GM23338 (cell line): ENCODE measurements around the gene SORCS2. TPM values are rescaled to one million over a fixed set of nuclear protein-coding genes. Genes with fewer than 3 reads are reported as not detected.
A peak's percentile ranks its signal among the peaks of the same experiment; 100 is the strongest.

Experiments
- ATAC-seq: fragments of 200-7000 bp; cut with Tn5 transposase; 3 replicates; pipeline ENCODE4 v1.9.1; 2020
- DNase-seq: peaks from one replicate; pipeline ENCODE4 v3.0.0-alpha.2; 2015; ENCODE audit warnings: low spot score
- H2AFZ ChIP-seq: fragments of 200-600 bp; sonication (generic); 2 replicates; pipeline ENCODE4 v1.8.0; 2016; ENCODE audit warnings: antibody characterized with exemption, mild to moderate bottlenecking, moderate library complexity
- H3F3A ChIP-seq: fragments of 200-600 bp; sonication (generic); replicated peaks from 2 replicates; pipeline ENCODE4 v1.8.0; 2017; ENCODE audit warnings: antibody characterized with exemption, mixed run types, low read depth
- H3K27ac ChIP-seq: fragments of 200-600 bp; sonication (generic); 2 replicates; pipeline ENCODE4 v1.6.1; 2016; ENCODE audit warnings: low read depth
- H3K27me3 ChIP-seq: fragments of 200-600 bp; sonication (generic); 2 replicates; pipeline ENCODE4 v1.8.0; 2016; ENCODE audit warnings: mild to moderate bottlenecking, mixed run types, moderate library complexity; ENCODE audit not compliant: insufficient read depth
- H3K36me3 ChIP-seq: fragments of 200-600 bp; sonication (generic); 2 replicates; pipeline ENCODE4 v1.8.0; 2016; ENCODE audit warnings: mild to moderate bottlenecking; ENCODE audit not compliant: insufficient read depth
- H3K4me1 ChIP-seq: fragments of 200-600 bp; sonication (generic); 2 replicates; pipeline ENCODE4 v1.8.0; 2016; ENCODE audit warnings: mild to moderate bottlenecking, moderate library complexity; ENCODE audit not compliant: insufficient read depth
- H3K4me2 ChIP-seq: fragments of 200-600 bp; sonication (generic); 2 replicates; pipeline ENCODE4 v1.7.1; 2017; ENCODE audit warnings: mixed run types
- H3K4me3 ChIP-seq: fragments of 200-600 bp; sonication (generic); 2 replicates; pipeline ENCODE4 v1.6.1; 2016; ENCODE audit warnings: mixed run types
- H3K79me2 ChIP-seq: fragments of 200-600 bp; sonication (generic); replicated peaks from 2 replicates; pipeline ENCODE4 v1.8.0; 2017; ENCODE audit warnings: mild to moderate bottlenecking; ENCODE audit not compliant: insufficient read depth
- H3K9me2 ChIP-seq: fragments of 200-600 bp; sonication (generic); 2 replicates; pipeline ENCODE4 v1.8.0; 2017; ENCODE audit not compliant: insufficient read depth
- H4K20me1 ChIP-seq: fragments of 200-600 bp; sonication (generic); replicated peaks from 2 replicates; pipeline ENCODE4 v1.8.0; 2017; ENCODE audit warnings: mild to moderate bottlenecking; ENCODE audit not compliant: insufficient read depth
- H3K27ac Mint-ChIP-seq: 2 replicates; pipeline ENCODE4 v1.8.0; 2020; ENCODE audit warnings: inconsistent platforms, mild to moderate bottlenecking, moderate library complexity, mixed read lengths
- H3K27me3 Mint-ChIP-seq: 3 replicates; pipeline ENCODE4 v1.8.0; 2022; ENCODE audit warnings: low read depth, mild to moderate bottlenecking, moderate library complexity, mixed read lengths, inconsistent platforms; ENCODE audit not compliant: insufficient read depth, poor library complexity
- H3K36me3 Mint-ChIP-seq: 3 replicates; pipeline ENCODE4 v1.8.0; 2021; ENCODE audit warnings: low read depth, mild to moderate bottlenecking, inconsistent platforms, moderate library complexity, mixed read lengths
- H3K4me1 Mint-ChIP-seq: 3 replicates; pipeline ENCODE4 v1.8.0; 2020; ENCODE audit warnings: mild to moderate bottlenecking, inconsistent platforms, mixed read lengths
- H3K4me3 Mint-ChIP-seq: 3 replicates; pipeline ENCODE4 v1.8.0; 2021; ENCODE audit warnings: moderate library complexity, mild to moderate bottlenecking, inconsistent platforms, mixed read lengths
- H3K9me3 Mint-ChIP-seq: 3 replicates; pipeline ENCODE4 v1.8.0; 2020; ENCODE audit warnings: moderate library complexity, mild to moderate bottlenecking, inconsistent platforms, mixed read lengths
- CREB1 ChIP-seq: fragments of 250-450 bp; sonication (Bioruptor Pico); IDR thresholded peaks from 2 replicates; pipeline ENCODE4 v1.5.0; 2020; ENCODE audit warnings: low read depth, mild to moderate bottlenecking, moderate library complexity
- EZH2 ChIP-seq: fragments of 200-600 bp; sonication (generic); IDR thresholded peaks from one replicate; pipeline ENCODE4 v1.8.0; 2017; ENCODE audit warnings: antibody characterized with exemption, mild to moderate bottlenecking, low read depth; ENCODE audit not compliant: unreplicated experiment
- EZH2phosphoT487 ChIP-seq: fragments of 200-600 bp; sonication (generic); IDR thresholded peaks from one replicate; pipeline ENCODE4 v1.8.1; 2018; ENCODE audit warnings: antibody characterized with exemption; ENCODE audit not compliant: unreplicated experiment
- JUNB ChIP-seq: IDR thresholded peaks from one replicate; pipeline ENCODE4 v1.6.1; 2016; ENCODE audit warnings: antibody characterized with exemption; ENCODE audit not compliant: unreplicated experiment
- NANOG ChIP-seq: IDR thresholded peaks from 2 replicates; pipeline ENCODE4 v1.6.1; 2016; ENCODE audit warnings: antibody characterized with exemption, borderline replicate concordance
- POLR2AphosphoS5 ChIP-seq: IDR thresholded peaks from 2 replicates; pipeline ENCODE4 v1.6.1; 2016; ENCODE audit warnings: antibody characterized with exemption, low read depth
- STAT1 ChIP-seq: IDR thresholded peaks from one replicate; pipeline ENCODE4 v1.6.1; 2016; ENCODE audit warnings: antibody characterized with exemption; ENCODE audit not compliant: unreplicated experiment
- ZNF114 ChIP-seq: fragments of 250-450 bp; sonication (Bioruptor Pico); IDR thresholded peaks from 2 replicates; pipeline ENCODE4 v1.5.0; 2020; ENCODE audit warnings: mild to moderate bottlenecking, moderate library complexity
- polyA plus RNA-seq: library from polyadenylated mRNA; unstranded; fragments of >200 nt; fragmentation: Nextera tagmentation; extraction: Ambion mirVana; gene quantifications from 2 replicates; pipeline ENCODE4 v1.2.1, GENCODE V29; 2016
- total RNA-seq: library from RNA; depleted of rRNA; stranded (reverse); fragments of >200 nt; shearing (Covaris generic); gene quantifications from 2 replicates; pipeline ENCODE4 v1.2.3, GENCODE V29; 2014
- TF ChIP-seq, protein P1 (sequence below): IDR thresholded peaks from 2 replicates; pipeline ENCODE4 v1.6.1; 2016; ENCODE audit warnings: antibody characterized with exemption
- TF ChIP-seq, protein P2 (sequence below), 2 experiments: fragments of 200-600 bp in 1 of 2; sonication (generic) in 1 of 2; conservative IDR thresholded peaks; 2 replicates each; pipeline versions ENCODE4 v1.5.1 to v1.6.1; 2016 to 2017; ENCODE audit warnings: antibody characterized with exemption in 2 of 2, low read depth in 2 of 2, mild to moderate bottlenecking in 2 of 2, moderate library complexity in 1 of 2

Gene SORCS2
- total and polyA plus RNA-seq, 2 experiments from 2014 or later = 0.47 to 2.4 TPM

DNA sequence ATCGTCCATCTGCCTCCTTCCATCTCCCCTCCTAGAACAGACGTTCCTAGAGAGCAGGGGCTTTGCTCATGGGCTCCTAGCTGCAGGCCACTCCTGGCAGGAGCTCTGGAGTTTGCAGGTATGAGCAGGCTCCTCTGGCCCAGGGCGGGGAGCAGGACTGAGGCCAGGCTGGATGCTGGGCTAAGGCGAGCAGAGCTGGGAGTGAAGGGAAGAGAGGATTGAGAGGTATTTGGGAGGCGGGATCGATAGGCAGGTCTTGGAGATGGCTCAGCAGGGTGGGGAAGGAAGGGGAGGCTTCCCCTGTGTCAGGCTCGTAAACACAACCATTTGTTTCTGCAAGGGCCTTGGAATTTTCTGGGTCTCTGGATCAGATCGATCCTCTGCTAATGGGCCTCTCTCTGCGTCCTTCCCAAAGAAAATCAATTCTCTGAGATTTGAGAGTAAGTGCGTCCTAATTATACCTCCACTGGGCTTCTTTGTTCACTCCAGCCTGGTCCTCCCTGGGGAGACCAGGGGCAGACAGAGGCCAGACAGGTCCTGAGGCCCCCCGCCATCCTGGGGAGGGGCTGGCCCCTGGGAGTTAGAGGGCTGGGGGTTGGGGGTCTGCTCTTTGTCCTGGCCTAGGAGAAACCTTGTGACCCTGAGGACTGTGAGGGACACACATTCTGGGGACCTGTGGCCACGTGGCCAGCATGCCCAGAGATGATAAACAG is 337.2 kb downstream of the SORCS2 start:
- Histone ChIP-seq H3F3A (no peaks in the 10 kb centered on the region), H4K20me1 (no peaks in the 10 kb centered on the region), H3K4me1 (peaks cover 6% of the 10 kb centered on the region; the same call in 1 of the 2 replicates), H3K27ac (no peak overlapping the region), H3K4me2 (no peak overlapping the region), H3K27me3 (no peaks in the 10 kb centered on the region), H3K36me3 (no peaks in the 10 kb centered on the region), H3K79me2 (no peaks in the 10 kb centered on the region), H3K4me3 (no peak overlapping the region), H3K9me2 (no peaks in the 10 kb centered on the region), H2AFZ (peak overlapping the region; percentile 66; the same call in 1 of the 2 replicates)
- peaks cover 3% of the 10 kb centered on the region; the same call in 2 of the 3 replicates for H3K9me3 Mint-ChIP-seq
- H3K27me3 Mint-ChIP-seq = peaks cover 18% of the 10 kb centered on the region
- H3K4me3 Mint-ChIP-seq = no peak overlapping the region
- TF ChIP-seq, protein P1, sequence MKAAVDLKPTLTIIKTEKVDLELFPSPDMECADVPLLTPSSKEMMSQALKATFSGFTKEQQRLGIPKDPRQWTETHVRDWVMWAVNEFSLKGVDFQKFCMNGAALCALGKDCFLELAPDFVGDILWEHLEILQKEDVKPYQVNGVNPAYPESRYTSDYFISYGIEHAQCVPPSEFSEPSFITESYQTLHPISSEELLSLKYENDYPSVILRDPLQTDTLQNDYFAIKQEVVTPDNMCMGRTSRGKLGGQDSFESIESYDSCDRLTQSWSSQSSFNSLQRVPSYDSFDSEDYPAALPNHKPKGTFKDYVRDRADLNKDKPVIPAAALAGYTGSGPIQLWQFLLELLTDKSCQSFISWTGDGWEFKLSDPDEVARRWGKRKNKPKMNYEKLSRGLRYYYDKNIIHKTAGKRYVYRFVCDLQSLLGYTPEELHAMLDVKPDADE = no peak
- peak; percentile 42 for ATAC-seq
- H3K36me3 Mint-ChIP-seq = no peaks in the 10 kb centered on the region
- no peak overlapping the region for H3K27ac Mint-ChIP-seq
- peak; percentile 27 for DNase-seq
- H3K4me1 Mint-ChIP-seq = peaks cover 39% of the 10 kb centered on the region

DNA sequence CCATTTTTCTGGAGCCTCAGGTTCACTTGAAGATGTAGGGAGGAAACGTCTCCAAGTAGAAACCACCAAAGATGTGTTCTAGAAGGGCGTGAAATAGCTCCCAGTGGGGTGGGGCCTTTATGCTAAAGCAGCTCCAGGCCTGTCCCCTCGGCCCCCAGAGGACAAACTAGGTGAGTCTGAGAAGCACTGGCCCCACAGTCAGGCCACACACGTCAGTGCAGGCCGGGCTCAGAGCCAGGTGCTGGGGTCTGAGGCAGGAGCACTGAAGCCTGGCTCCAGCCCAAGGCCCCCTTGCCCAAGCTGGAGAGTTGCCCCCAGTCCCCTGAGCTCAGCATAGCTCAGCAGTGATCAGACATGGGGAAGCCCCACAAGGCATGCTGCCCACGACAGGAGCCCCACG is 337.7 kb downstream of the SORCS2 start:
- Histone ChIP-seq H3K9me2 (no peaks in the 10 kb centered on the region), H3K36me3 (no peaks in the 10 kb centered on the region), H2AFZ (no peak overlapping the region), H3F3A (no peaks in the 10 kb centered on the region), H3K4me1 (peaks cover 6% of the 10 kb centered on the region; the same call in 1 of the 2 replicates), H3K4me2 (no peak overlapping the region), H3K4me3 (no peak overlapping the region), H3K27ac (no peak overlapping the region), H3K27me3 (no peaks in the 10 kb centered on the region), H3K79me2 (no peaks in the 10 kb centered on the region), H4K20me1 (no peaks in the 10 kb centered on the region)
- no peak overlapping the region for H3K4me3 Mint-ChIP-seq
- no peak for ATAC-seq
- no peaks in the 10 kb centered on the region for H3K36me3 Mint-ChIP-seq
- H3K27ac Mint-ChIP-seq = no peak overlapping the region
- peaks cover 39% of the 10 kb centered on the region for H3K4me1 Mint-ChIP-seq
- TF ChIP-seq JUNB = no peak
- TF ChIP-seq, protein P2, sequence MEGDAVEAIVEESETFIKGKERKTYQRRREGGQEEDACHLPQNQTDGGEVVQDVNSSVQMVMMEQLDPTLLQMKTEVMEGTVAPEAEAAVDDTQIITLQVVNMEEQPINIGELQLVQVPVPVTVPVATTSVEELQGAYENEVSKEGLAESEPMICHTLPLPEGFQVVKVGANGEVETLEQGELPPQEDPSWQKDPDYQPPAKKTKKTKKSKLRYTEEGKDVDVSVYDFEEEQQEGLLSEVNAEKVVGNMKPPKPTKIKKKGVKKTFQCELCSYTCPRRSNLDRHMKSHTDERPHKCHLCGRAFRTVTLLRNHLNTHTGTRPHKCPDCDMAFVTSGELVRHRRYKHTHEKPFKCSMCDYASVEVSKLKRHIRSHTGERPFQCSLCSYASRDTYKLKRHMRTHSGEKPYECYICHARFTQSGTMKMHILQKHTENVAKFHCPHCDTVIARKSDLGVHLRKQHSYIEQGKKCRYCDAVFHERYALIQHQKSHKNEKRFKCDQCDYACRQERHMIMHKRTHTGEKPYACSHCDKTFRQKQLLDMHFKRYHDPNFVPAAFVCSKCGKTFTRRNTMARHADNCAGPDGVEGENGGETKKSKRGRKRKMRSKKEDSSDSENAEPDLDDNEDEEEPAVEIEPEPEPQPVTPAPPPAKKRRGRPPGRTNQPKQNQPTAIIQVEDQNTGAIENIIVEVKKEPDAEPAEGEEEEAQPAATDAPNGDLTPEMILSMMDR (conservative IDR thresholded peaks at IDR 0.05; ENCODE audit: low read depth in 2 of 2) = no peak
- TF ChIP-seq CREB1 (CRISPR knock-in tag) = no peak
- TF ChIP-seq ZNF114 (CRISPR knock-in tag) = no peak
- no peak for TF ChIP-seq POLR2AphosphoS5
- TF ChIP-seq, protein P1 = no peak
- no peak for TF ChIP-seq EZH2
- no peak for TF ChIP-seq NANOG
- no peak for TF ChIP-seq STAT1
- no peak for TF ChIP-seq EZH2phosphoT487
- peaks cover 18% of the 10 kb centered on the region for H3K27me3 Mint-ChIP-seq
- H3K9me3 Mint-ChIP-seq = peaks cover 3% of the 10 kb centered on the region
- no peak for DNase-seq
